NCI-H1694 treated with DMSO at 0.1 percent for 48 hours (cell line): ENCODE data around the gene DUOXA1.
"Not testable (repeated sequence)": the region's sequence is repeated elsewhere in the genome, so short reads cannot be mapped to it uniquely, and the experiment has no call there.

ENCODE experiments used
- DNase-seq: peaks from one replicate; lab custom pipeline; 2025; lab: John Stamatoyannopoulos, UW

Gene DUOXA1

DNA sequence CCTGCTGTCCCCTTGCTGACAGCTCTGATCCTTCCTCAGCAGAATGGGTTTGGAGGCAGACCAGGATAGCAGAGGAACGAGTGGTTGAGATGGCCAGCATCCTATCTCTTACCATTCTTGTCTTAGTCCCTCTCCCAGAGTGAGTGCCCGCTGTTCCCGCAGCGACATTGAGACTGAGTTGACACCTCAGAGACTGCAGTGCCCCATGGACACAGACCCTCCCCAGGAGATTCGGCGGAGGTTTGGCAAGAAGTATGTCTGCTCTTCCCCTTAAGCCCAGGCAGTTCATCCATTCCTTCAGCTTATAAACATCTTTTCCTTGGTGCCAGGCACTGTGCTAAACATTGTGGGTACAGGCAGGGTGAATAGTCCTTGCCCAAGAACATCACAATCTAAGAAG lies 21.3 kb upstream of the DUOXA1 start:
- no peak for DNase-seq

DNA sequence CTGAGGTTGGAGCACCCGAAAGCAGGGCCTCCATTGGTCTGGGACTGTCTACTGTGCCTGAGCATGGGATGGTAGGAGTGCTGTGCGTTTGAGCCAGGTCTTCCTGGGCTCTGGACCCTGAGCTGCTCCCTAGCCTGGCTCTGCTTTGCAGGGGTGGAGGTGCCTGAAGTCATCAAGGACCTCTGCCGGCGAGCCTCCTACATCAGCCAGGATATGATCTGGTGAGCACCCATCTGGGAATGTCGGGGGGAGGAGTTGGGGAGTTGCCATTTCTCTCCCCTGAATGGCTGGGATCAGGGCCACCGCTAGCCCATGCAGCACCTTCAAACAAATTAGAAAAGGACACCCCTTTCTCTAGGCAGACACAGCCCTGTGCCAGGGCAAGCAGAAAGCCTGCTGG lies 20.8 kb upstream of the DUOXA1 start:
- DNase-seq, result no peak

DNA sequence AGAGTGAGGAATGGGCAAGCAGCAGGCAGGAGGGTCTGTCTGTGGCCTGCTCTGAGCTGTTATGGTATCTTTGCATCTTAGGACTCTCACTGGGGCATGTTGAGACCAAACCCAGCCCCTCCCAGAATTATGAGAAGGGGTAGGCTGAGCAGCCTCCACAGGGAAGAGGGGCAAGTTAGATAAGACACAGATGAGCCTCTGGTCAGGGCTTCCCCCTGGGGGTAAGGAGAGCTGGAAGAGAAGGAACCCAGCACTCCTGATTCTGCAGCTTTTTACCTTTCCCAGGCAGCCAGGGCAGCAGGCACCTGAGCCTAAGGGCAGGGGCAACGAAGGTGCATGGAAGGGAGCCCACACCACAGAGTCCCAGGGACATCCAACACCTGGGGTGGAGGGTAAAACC lies 19.4 kb upstream of the DUOXA1 start:
- no peak for DNase-seq

DNA sequence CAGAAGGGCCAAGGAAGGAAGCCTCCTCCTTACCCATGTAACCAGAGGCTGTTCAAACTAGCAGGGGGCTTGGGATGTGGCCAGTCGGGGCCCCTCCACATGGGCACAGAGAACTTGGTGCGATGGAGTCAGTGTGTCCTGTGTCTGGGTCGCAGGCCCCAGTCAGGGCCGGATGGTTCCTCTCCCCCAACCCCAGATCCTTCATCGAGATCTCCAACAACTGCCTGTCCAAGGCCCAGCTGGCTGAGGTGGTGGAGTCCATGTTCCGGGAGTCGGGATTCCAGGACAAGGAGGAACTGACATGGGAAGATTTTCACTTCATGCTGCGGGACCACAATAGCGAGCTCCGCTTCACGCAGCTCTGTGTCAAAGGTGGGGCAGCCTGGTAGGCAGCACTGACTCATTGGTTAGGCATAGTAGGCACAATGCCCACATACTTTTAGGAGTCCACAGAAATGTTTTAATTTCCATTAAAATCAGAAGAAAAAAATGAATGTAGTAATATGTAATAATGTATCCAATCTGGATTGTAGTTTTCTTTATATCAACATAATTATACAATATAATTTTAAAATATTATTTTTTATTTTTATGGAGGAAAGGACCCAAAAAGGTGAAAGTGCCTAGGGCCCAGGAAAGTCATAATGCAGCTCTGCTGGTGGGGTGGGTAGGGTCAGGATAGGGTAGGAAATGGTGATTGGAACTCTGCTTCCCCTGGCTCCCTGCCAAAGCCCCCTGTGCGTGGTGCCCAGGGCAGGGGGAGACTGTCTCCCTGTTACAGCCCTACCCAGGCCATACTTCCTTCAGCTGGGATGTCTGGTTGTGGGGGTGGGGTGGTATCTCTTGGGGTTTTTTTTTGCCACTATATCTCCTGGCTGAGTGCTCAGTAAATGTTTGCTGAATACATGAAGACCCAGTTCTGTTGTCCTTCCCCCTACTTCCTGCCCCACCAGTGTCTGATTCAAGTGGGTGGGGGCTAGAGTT lies 18.7 kb upstream of the DUOXA1 start:
- no peak for DNase-seq

- no peak for DNase-seq
Measured at GRCh38 chr15:45147606-45148005, 17.9 kb upstream of the DUOXA1 start.

GRCh38 chr15:45146405-45146804 lies 16.7 kb upstream of the DUOXA1 start:
- no peak for DNase-seq

- DNase-seq, result no peak
Measured at GRCh38 chr15:45144775-45145174, 15.1 kb upstream of the DUOXA1 start.

GRCh38 chr15:45143946-45144345 lies 14.3 kb upstream of the DUOXA1 start:
- no peak for DNase-seq

- no peak for DNase-seq
Measured at GRCh38 chr15:45143056-45143455, 13.4 kb upstream of the DUOXA1 start.

- DNase-seq, result no peak
Measured at GRCh38 chr15:45141386-45141785, 11.7 kb upstream of the DUOXA1 start.

- DNase-seq, result no peak
Measured at GRCh38 chr15:45140557-45141250, 11.0 kb upstream of the DUOXA1 start.

DNA sequence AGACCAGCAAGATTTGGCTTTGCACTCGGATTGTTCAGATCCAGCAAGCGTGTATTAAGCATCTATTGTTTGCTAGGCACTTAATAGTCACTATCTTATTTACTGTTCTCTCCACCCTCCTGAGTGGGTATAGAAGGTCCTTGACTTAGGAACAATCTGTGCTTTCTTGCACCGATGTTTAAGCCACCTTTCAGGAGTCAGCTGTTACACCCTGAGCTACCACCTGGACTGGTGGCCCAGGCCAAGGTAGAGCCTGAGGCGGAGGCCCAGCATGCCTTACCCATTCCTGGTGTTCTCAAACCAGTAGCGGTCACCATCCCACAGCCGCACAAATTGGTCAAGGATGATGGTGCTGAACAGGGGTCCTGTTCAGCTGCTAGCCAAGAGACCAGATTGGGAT lies 10.1 kb upstream of the DUOXA1 start:
- DNase-seq, result no peak

- no peak for DNase-seq
Measured at GRCh38 chr15:45138814-45139765, 9.4 kb upstream of the DUOXA1 start.

DNA sequence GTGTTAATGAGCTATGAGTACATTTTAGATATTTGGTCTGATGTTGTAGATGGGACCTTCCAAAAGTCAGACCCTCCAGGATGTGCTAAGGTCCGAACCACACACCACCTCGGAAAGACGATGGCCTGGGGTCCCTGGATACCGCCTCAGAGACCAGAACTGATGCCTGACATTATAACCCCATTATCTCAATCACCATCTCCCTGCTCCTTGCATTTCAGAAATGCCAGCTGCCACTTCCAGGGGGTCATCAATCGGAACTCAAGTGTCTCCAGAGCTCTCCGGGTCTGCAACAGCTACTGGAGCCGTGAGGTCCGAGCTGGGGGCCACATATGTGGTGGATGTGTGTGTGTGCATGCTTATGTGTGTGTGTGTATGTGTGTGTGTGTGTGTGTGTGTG lies 8.0 kb upstream of the DUOXA1 start:
- DNase-seq, result no peak

- DNase-seq, result no peak
Measured at GRCh38 chr15:45136378-45136764, 6.7 kb upstream of the DUOXA1 start.

- not testable (repeated sequence) for DNase-seq
Measured at GRCh38 chr15:45135705-45136377, 6.2 kb upstream of the DUOXA1 start.

- DNase-seq, result no peak
Measured at GRCh38 chr15:45134682-45135604, 5.3 kb upstream of the DUOXA1 start.

DNA sequence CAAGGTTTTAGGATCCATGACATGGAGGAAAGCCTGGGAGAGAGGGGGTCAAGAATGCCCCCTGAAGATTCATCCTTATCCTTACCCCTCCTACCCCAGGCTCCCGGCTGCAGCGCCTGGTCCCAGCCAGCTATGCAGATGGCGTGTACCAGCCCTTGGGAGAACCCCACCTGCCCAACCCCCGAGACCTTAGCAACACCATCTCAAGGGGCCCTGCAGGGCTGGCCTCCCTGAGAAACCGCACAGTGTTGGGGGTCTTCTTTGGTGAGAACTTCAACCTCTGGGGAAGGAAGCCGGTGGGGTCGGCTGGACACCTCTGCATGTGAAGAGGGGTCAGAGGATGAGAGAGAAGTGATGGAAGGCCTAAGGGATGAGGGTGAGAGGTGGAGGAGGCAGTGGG lies 4.4 kb upstream of the DUOXA1 start:
- DNase-seq, result no peak

- peak; percentile 20 for DNase-seq
Measured at GRCh38 chr15:45133561-45133920, 3.9 kb upstream of the DUOXA1 start.

- DNase-seq, result no peak
Measured at GRCh38 chr15:45132844-45133560, 3.3 kb upstream of the DUOXA1 start.
